Stimulated activated naive CD4-positive, alpha-beta T cell (primary cell): ENCODE data around the gene HS2ST1.

Experiments used
- DNase-seq, 6 experiments: peaks; one replicate each; lab custom pipeline; 2025; lab: John Stamatoyannopoulos, UW

HS2ST1 gene

GRCh38 chr1:87113313-87113712 lies 198.9 kb downstream of the HS2ST1 start:
- no peak for DNase-seq

GRCh38 chr1:87115317-87115890 lies 201.0 kb downstream of the HS2ST1 start:
- DNase-seq: no peak

- DNase-seq: no peak
These were observed 201.5 kb downstream of the HS2ST1 start for GRCh38 chr1:87115891-87116290.

DNA sequence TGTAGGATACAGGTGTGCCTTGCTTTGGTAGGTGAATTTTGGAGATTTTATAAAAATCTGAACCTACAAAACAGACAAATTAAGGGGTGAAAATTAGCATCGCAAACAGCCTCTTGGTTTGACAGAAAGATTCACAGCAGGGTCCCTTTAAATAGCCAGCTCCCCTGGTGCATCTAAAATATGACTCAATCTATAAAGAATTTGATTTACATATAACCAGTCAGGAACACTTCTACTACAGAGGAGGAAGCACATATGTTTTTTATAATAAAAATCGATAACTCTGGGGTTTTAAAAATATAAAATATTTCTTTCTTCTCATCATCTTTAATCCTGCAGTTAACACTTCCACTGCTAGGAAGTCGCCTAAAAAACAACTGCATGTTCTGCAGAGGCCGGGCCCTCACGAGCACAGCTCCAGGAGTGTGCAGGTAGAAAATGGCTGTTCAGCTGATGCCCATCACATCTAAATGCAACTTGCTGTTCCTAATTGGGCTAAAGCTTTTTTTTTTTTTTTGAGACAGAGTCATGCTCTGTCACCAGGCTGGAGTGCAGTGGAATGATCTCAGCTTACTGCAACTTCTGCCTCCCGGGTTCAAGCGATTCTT lies 203.4 kb downstream of the HS2ST1 start:
- no peak for DNase-seq

DNA sequence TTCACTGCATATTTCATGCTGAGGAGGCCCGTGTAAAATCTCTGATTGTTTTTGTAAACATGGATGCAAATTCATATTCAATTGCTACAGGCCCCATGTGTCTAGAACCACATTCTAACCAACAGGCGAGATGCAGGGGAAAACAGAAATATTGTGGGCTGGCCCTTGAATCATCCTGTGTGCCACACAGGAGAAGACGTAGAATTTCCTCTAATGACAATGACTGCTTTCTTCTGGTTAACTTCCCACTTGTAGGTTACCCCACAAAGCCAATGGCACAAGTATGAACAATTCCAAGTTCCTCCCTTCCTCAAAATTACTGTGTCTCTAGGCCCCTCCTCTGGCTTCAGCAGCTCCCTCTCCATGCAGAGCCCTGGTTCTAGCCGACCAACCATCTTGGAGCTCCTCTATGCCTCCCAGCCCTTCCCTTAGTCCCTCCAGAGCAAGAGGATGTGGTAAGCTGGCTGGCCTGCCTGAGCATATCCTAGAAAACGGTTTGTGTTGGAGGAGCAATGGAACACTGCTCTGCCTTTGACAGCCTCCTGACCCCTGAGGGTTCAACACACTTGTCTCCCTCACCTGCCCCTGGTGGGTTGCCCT lies 205.2 kb downstream of the HS2ST1 start:
- no peak for DNase-seq

DNA sequence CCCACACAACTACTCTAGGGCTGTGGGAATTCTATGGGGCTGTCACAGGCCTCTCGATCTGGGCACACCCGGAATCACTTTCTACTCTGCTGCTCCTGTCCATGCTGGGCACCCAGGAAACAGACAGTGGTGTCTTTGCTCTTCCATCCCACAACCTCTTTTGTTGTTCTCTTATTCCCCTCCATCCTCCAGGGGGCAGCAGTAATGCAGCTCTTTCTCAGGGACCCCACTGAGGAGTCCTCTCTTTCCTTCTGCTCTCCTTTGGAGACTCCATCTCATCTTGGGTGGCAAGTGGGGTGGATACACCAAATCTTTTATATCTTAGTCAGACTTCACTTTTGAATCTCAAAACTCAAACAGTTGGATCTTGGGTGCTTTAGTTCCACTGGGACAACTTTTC lies 206.3 kb downstream of the HS2ST1 start:
- no peak for DNase-seq

GRCh38 chr1:87121711-87122163 lies 207.3 kb downstream of the HS2ST1 start:
- DNase-seq: no peak

DNA sequence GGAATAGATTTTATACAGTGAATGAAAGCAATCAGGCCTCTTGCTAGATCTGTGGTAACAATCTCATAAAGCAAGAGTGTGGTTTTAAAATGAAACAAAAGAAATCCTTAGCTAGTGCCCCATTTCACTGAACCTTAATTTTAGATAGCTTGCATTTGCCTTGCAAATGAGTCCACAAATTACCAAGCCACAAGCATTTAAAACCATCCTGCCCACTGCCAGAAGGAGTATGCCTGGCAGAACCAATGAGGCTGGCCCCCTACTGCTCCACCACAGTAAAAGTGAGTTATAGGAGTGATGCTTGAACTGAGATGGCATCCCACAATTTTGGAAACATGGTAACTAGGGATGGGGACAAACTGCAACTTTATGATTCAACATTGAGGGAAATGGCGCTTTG lies 207.8 kb downstream of the HS2ST1 start:
- no peak for DNase-seq

DNA sequence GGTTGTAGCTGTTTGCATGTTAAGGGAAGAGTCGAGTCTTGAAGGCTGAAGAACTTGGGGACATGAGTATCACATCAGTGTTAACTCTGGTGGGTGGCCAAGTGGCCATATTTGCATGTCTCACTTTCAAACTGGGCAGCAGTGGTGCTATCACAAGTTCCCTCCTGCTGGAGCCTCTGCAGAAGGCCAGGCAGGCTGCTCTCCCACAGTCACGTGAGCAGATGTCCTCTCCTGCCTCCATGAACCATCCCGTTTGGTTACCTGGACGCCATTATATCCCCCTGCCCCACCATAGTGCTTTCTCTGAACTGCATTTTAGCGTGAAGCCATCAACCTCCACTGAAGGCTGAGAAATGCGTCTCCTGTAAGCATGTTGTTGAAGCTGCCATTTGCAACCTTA lies 209.2 kb downstream of the HS2ST1 start:
- no peak for DNase-seq

- DNase-seq: no peak
These were observed 212.6 kb downstream of the HS2ST1 start for GRCh38 chr1:87126886-87127505.

DNA sequence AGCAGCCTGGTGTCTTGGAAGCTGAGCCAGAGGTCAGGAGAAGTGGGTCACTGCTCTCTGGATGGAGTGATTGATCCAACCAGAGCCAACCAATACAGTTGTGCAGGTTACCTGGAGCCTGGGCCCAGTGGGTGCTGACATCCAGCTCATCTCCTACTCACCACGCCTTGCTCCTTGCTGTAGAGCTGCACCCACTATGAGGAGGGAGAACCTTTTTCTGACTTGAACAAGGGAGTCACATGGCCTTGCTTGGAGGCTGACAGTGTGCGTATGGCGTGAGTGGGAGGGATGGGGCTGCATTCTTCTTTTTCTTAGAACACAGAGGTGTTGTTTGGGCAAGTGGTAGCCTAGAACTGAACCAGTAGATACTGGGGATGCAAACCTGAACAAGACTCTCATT lies 213.1 kb downstream of the HS2ST1 start:
- DNase-seq: no peak

GRCh38 chr1:87129038-87129437 lies 214.6 kb downstream of the HS2ST1 start:
- DNase-seq: no peak

- DNase-seq: no peak
These were observed 215.2 kb downstream of the HS2ST1 start for GRCh38 chr1:87129606-87130005.

- DNase-seq: no peak
These were observed 216.0 kb downstream of the HS2ST1 start for GRCh38 chr1:87130438-87130837.

DNA sequence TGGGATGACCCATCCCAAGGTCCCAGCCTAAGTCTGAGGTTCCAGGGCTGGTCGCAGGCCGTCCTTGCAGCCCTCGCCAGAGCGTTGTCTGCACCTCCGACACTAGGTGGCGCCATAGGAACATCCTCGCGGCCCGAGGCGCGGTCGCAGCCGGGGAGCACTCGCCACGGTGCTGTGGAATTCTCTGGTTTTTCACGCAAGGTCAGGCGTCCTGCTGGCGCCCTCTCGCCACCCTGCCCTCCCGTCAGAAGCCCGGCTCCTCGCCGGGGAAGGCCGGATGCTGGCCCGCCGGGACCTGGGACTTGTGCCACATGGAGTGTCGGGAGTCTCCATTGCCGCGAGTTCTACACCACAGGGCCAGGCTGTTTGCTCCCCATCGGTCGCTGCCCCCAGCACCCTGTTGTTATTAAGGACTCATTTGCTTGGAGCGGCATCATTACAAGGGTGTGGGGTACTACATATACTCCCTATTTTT lies 217.4 kb downstream of the HS2ST1 start:
- DNase-seq: peak; percentile 37 to 72 (median 49)

DNA sequence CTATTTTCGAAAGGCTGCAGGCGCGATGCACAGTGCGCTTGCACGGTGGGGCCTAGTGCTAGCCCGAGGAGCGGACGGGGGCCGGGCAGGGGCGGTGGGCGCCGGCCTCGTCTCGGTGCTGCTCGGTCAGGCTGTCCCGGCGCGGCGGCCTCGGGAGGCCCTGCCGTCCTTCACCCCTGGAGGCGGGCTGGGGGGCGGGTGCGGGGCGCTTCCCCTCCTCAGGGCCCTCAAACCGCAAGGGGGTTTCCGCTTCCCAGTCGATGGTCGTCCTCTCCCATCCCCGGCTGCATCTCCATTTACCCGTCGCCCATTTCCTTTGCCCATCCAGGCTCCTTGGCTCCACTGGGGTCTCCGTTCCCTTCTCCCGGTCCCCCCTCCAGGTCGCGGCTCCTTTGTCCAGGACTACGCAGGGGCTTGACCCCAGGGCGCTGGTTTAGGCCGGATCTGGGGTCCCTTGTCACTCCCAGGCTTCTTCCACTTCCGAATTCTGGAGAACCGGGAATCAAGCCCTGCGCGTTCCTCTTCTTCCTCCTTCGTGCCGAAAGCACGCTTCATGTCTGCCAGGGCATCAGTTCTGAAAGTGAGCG lies 217.9 kb downstream of the HS2ST1 start:
- DNase-seq: peak in 1 of 6 experiments; percentile 5

- DNase-seq: no peak
These were observed 219.6 kb downstream of the HS2ST1 start for GRCh38 chr1:87134061-87134460.

DNA sequence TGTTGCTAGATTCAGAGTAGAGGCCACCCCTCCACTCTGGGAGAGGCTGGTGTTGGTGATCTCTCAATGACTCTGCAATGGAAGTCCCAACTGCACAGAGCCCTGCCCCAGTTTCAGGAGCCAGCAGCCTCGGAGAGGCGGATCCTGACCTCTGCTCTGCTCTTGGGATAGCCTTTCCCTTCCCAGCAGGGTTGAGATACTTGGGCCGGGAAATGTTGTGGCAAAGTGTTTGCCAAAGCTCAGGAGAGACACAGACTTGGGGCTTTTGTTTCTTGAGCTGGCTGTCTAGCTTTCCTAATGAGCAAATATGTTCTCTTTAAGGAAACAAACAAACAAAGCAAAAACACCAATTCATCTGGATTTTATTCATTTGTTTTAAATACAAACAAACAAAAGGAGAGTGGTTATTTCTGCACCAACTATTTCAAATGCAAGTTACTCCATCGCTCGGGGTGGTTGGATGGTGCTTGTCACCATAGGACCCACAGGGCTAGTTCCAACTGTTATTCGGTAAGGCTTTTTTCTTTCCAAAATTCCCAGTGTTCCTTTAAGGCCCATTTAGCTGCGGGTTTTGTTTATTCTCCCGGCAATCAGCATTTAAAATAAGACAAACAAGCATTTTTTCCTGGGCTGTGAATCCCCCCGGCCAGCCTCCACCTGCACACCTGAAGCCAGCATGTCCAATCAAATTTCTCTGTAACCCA lies 220.3 kb downstream of the HS2ST1 start:
- no peak for DNase-seq

DNA sequence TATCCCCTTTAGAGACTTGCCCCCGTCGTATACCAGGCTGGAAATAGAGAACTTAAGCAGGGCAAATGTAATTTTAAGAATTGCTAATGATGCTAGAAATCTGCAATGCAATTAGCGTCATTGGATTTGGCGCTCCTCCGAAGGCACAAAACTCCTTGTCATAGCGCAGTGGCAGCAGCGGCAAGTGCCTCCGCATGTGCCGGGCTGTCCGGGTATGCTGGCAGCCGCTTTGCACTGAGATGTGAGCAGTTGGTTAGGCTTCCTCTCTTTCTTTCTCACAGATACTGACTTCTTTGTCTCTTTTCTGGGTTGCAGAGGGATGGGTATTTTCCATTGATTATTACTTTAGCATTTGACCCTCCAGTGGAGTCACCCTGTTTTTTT lies 220.9 kb downstream of the HS2ST1 start:
- DNase-seq: no peak

GRCh38 chr1:87136607-87137341 lies 222.3 kb downstream of the HS2ST1 start:
- DNase-seq: no peak

GRCh38 chr1:87137342-87137739 lies 222.9 kb downstream of the HS2ST1 start:
- no peak for DNase-seq
